ENCODE data around the gene KIAA1328.

- TF ChIP-seq POLR2A (IDR thresholded peaks at IDR 0.05) (no peak), CTCF (IDR thresholded peaks at IDR 0.05) (no peak)
Observed at GRCh38 chr18:36953047-36953446, 124.1 kb downstream of the KIAA1328 start.
